ENCODE results near the gene TXK. TPM values are rescaled to one million over a fixed set of nuclear protein-coding genes. Genes with fewer than 3 reads are reported as not detected.

Gene TXK
- total RNA-seq, 1 donor from 2014 or later = 0.48 TPM

GRCh38 chr4:48103483-48104139 lies 30.4 kb downstream of the TXK start:
- DNase-seq (ENCODE audit: low spot score) = no peak

- DNase-seq (ENCODE audit: low spot score) = no peak
These were observed 31.7 kb downstream of the TXK start for GRCh38 chr4:48102303-48102702.

- DNase-seq (ENCODE audit: low spot score) = no peak
These were observed 33.8 kb downstream of the TXK start for GRCh38 chr4:48100256-48100655.

- DNase-seq (ENCODE audit: low spot score) = no peak
These were observed 38.6 kb downstream of the TXK start for GRCh38 chr4:48095441-48095840.

GRCh38 chr4:48093991-48094416 lies 40.0 kb downstream of the TXK start:
- DNase-seq (ENCODE audit: low spot score) = peak; percentile 19

GRCh38 chr4:48090621-48091020 lies 43.4 kb downstream of the TXK start:
- no peak for DNase-seq (ENCODE audit: low spot score)

- no peak for DNase-seq (ENCODE audit: low spot score)
These were observed 48.0 kb downstream of the TXK start for GRCh38 chr4:48085821-48086589.

- DNase-seq (ENCODE audit: low spot score) = no peak
These were observed 51.1 kb downstream of the TXK start for GRCh38 chr4:48082956-48083355.

- no peak for DNase-seq (ENCODE audit: low spot score)
These were observed 52.9 kb downstream of the TXK start for GRCh38 chr4:48081196-48081595.

- peak; percentile 54 for DNase-seq (ENCODE audit: low spot score)
These were observed 54.1 kb downstream of the TXK start for GRCh38 chr4:48079972-48080391.

GRCh38 chr4:48078862-48079655 lies 55.0 kb downstream of the TXK start:
- no peak for DNase-seq (ENCODE audit: low spot score)

GRCh38 chr4:48078425-48078824 lies 55.6 kb downstream of the TXK start:
- no peak for DNase-seq (ENCODE audit: low spot score)

GRCh38 chr4:48074657-48075056 lies 59.4 kb downstream of the TXK start:
- DNase-seq (ENCODE audit: low spot score) = no peak

GRCh38 chr4:48073567-48074103 lies 60.4 kb downstream of the TXK start:
- no peak for DNase-seq (ENCODE audit: low spot score)

GRCh38 chr4:48071191-48071590 lies 62.9 kb downstream of the TXK start:
- no peak for DNase-seq (ENCODE audit: low spot score)

- DNase-seq (ENCODE audit: low spot score) = no peak
These were observed 65.0 kb downstream of the TXK start for GRCh38 chr4:48069026-48069425.

GRCh38 chr4:48068182-48068581 lies 65.9 kb downstream of the TXK start:
- no peak for DNase-seq (ENCODE audit: low spot score)

GRCh38 chr4:48067536-48067935 lies 66.5 kb downstream of the TXK start:
- no peak for DNase-seq (ENCODE audit: low spot score)

- no peak for DNase-seq (ENCODE audit: low spot score)
These were observed 68.4 kb downstream of the TXK start for GRCh38 chr4:48065587-48066052.

- no peak for DNase-seq (ENCODE audit: low spot score)
These were observed 69.7 kb downstream of the TXK start for GRCh38 chr4:48064349-48064748.

GRCh38 chr4:48058617-48059530 lies 75.2 kb downstream of the TXK start:
- DNase-seq (ENCODE audit: low spot score) = peak; percentile 46
